Thyroid gland (tissue), 4 donors: Measurements from ENCODE around the gene CA5A. TPM values are rescaled to one million over a fixed set of nuclear protein-coding genes. Genes with fewer than 3 reads are reported as not detected.
A peak's percentile ranks its signal among the peaks of the same experiment; 100 is the strongest.

Experiments
- DNase-seq, 2 donors: peaks; one replicate each; pipeline ENCODE4 v3.0.0-alpha.2; 2019
- H3K27ac ChIP-seq, 3 donors: fragments of 200-600 bp; sonication (generic); 1 replicate in 2 of 3; 2 replicates in 1 of 3; pipeline ENCODE4 v1.5.1; 2016 to 2019; ENCODE audit warnings: mild to moderate bottlenecking in 1 of 3, moderate library complexity in 1 of 3
- H3K27me3 ChIP-seq: fragments of 200-600 bp; sonication (generic); one replicate; pipeline ENCODE4 v1.5.1; 2019
- H3K36me3 ChIP-seq, 2 donors: fragments of 200-600 bp; sonication (generic); one replicate each; pipeline ENCODE4 v1.5.1; 2016 to 2019
- H3K4me1 ChIP-seq, 2 donors: fragments of 200-600 bp; sonication (generic); one replicate each; pipeline ENCODE4 v1.5.1; 2017 to 2019
- H3K4me3 ChIP-seq, 3 donors: fragments of 200-600 bp; sonication (generic); replicated peaks in 1 of 3; 1 replicate in 2 of 3; 2 replicates in 1 of 3; pipeline ENCODE4 v1.5.1; 2016; ENCODE audit warnings: mild to moderate bottlenecking in 1 of 3
- H3K9me3 ChIP-seq: fragments of 200-600 bp; sonication (generic); one replicate; pipeline ENCODE4 v1.5.1; 2017
- CTCF ChIP-seq, 6 experiments: fragments of 200-600 bp in 3 of 6; fragments of 450-650 bp in 3 of 6; sonication (generic) in 3 of 6; IDR thresholded peaks; one replicate each; pipeline ENCODE4 v1.5.1; 2016 to 2019; ENCODE audit warnings: antibody characterized with exemption in 6 of 6, mild to moderate bottlenecking in 2 of 6, inconsistent platforms in 1 of 6, moderate library complexity in 1 of 6
- POLR2A ChIP-seq, 2 donors: fragments of 450-650 bp; IDR thresholded peaks; one replicate each; pipeline ENCODE4 v1.6.1; 2017; ENCODE audit warnings: antibody characterized with exemption in 2 of 2, mild to moderate bottlenecking in 2 of 2, moderate library complexity in 1 of 2
- WGBS, 2 donors: methylation state at CpG; one replicate each; pipeline ENCODE4 v1.1.5; 2017; 5-methylcytosine and 5-hydroxymethylcytosine counted together
- intact Hi-C: fragments of 100-400 bp; cut with DNase I; formaldehyde crosslinking; loops from one replicate; pipeline ENCODE4 v1.15.1; 2023
- small RNA-seq: library from RNA; depleted of rRNA; stranded (forward); fragments of <200 nt; gene quantifications from one replicate; pipeline ENCODE3, GENCODE V24; 2016
- total RNA-seq, 4 donors: library from RNA; depleted of rRNA; stranded (reverse); fragments of >200 nt; gene quantifications; one replicate each; pipeline ENCODE4 v1.2.3, GENCODE V29; 2016

Gene CA5A
- total RNA-seq, 4 donors from 2014 or later: not detected

GRCh38 chr16:87840271-87840978 lies 95.9 kb downstream of the CA5A start:
- H3K4me1 ChIP-seq: peaks cover 14 to 18% of the 10 kb centered on the region in 2 donors
- DNase-seq: no peak
- H3K27me3 ChIP-seq: no peaks in the 10 kb centered on the region
- no peaks in the 10 kb centered on the region for H3K36me3 ChIP-seq
- no peaks in the 10 kb centered on the region for H3K9me3 ChIP-seq
- TF ChIP-seq POLR2A (IDR thresholded peaks at IDR 0.05) (no peak), CTCF (IDR thresholded peaks at IDR 0.05) (no peak)
- H3K27ac ChIP-seq: no peak overlapping the region
- no peak overlapping the region for H3K4me3 ChIP-seq
- intact Hi-C loops: loop anchor here (5.0 kb wide), 1 partner anchor 58 kb away; no protein-coding TSS in a partner anchor
- 76 to 85% methylated on average over 17 to 29 of the region's 29 CpGs for WGBS, 2 donors

DNA sequence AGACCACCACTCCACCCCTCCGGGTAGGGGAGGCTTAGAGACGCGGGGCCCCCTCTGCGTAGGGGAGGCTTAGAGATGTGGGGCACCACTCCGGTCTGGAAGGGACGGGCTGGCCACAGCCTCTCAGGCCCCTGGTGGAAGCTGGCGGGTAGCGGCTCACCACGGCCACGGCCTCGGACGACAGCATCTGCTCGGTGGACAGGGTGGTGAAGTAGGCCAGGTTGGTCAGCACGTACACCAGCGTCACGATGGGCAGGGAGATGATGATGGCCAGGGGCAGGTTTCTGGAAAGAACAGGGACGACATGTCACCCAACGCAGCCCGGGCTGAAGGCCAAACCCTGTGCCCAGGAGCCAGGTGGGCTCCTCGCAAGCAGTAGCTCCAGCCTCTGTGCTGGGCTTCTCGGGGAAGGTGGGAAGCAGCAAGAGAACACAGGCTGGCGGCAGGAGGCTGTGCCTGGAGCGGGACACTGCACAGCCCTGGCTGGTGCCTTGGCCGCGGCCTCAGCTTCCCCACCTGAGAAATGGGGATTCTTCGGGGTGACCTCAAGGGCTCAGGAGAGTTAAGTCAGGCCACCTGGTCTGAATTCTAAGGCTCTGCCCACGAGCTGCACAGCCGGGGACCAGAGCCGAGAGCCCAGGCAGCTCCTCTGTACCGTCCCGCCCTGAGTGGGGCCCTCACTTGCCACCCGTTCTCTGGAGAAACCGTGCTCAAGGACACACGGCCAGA lies 96.6 kb downstream of the CA5A start:
- Histone ChIP-seq H3K27me3 (no peaks in the 10 kb centered on the region), H3K4me3 (no peak overlapping the region), H3K9me3 (no peaks in the 10 kb centered on the region), H3K36me3 (no peaks in the 10 kb centered on the region), H3K4me1 (peaks cover 14 to 18% of the 10 kb centered on the region in 2 donors), H3K27ac (peak overlapping the region in 1 of 3 donors; percentile 12)
- 88 to 89% methylated on average over 28 to 32 of the region's 34 CpGs for WGBS, 2 donors
- no peak for DNase-seq
- TF ChIP-seq CTCF (IDR thresholded peaks at IDR 0.05) (no peak), POLR2A (IDR thresholded peaks at IDR 0.05) (no peak)
- intact Hi-C loops: loop anchor here (5.0 kb wide), 1 partner anchor 57 kb away; no protein-coding TSS in a partner anchor

- Histone ChIP-seq H3K36me3 (no peaks in the 10 kb centered on the region), H3K27ac (peak overlapping the region in 1 of 3 donors; percentile 12), H3K4me3 (no peak overlapping the region), H3K4me1 (peaks cover 14 to 17% of the 10 kb centered on the region in 2 donors), H3K9me3 (no peaks in the 10 kb centered on the region), H3K27me3 (no peaks in the 10 kb centered on the region)
- TF ChIP-seq CTCF (IDR thresholded peaks at IDR 0.05) (no peak), POLR2A (IDR thresholded peaks at IDR 0.05) (no peak)
- DNase-seq: peak in 1 of 2 donors; percentile 72
- intact Hi-C loops: no loop called here
- WGBS, 2 donors: 83 to 91% methylated on average over 8 to 13 of the region's 27 CpGs
These were observed 97.4 kb downstream of the CA5A start for GRCh38 chr16:87838643-87839541.

Small RNA genes within 50 kb of the gene (small RNA-seq; reads per million reads assigned to genes)
- gene AC127455.1: not detected

Other genes with a start within 250 kb of the CA5A start
- gene KLHDC4, start 170.5 kb downstream of the CA5A start, total RNA-seq: 10 to 100 TPM; 19.9 to 40.9 (median 30.3) TPM
- gene SLC7A5, start 67.0 kb downstream of the CA5A start, total RNA-seq: 1 to 10 TPM; 1.1 to 5.2 (median 2.2) TPM
- gene BANP, start 14.9 kb upstream of the CA5A start, total RNA-seq: 10 to 100 TPM; 22.8 to 42.7 (median 29.8) TPM